GM12891 (cell line): ENCODE data around the gene EML3.
A peak's percentile ranks its signal among the peaks of the same experiment; 100 is the strongest.

Experiments
- POLR2A ChIP-seq: IDR thresholded peaks from 2 replicates; pipeline ENCODE4 v1.6.1; 2011; ENCODE audit warnings: low read depth, low read length, control low read depth
- POLR2AphosphoS5 ChIP-seq: IDR thresholded peaks from 2 replicates; pipeline ENCODE4 v1.6.1; 2011; ENCODE audit warnings: low read depth, low read length, control low read depth
- POU2F2 ChIP-seq: IDR thresholded peaks from 2 replicates; pipeline ENCODE4 v1.6.1; 2011; ENCODE audit warnings: low read depth, mild to moderate bottlenecking, control low read depth, low read length, moderate library complexity
- SPI1 ChIP-seq: IDR thresholded peaks from 2 replicates; pipeline ENCODE4 v1.6.1; 2011; ENCODE audit warnings: low read depth, low read length, control low read depth
- TAF1 ChIP-seq: IDR thresholded peaks from 2 replicates; pipeline ENCODE4 v1.6.1; 2011; ENCODE audit warnings: low read depth, low read length, control low read depth

- TF ChIP-seq POLR2A: 0 out of 2 replicates have a peak, but pooled peaks have one; percentile 13
- no peak for TF ChIP-seq TAF1
- no peak for TF ChIP-seq POLR2AphosphoS5
- TF ChIP-seq SPI1: no peak
- no peak for TF ChIP-seq POU2F2
Observed at GRCh38 chr11:62567018-62567633, 45.4 kb downstream of the EML3 start.
